Activated CD4-positive, alpha-beta memory T cell treated with anti-CD3 and anti-CD28 coated beads, Interleukin-2, amount 10 ng/mL, durations not matched to agents 7 days and 5 days (primary cell): Measurements from ENCODE around the gene B3GAT1. TPM values are rescaled to one million over a fixed set of nuclear protein-coding genes. Genes with fewer than 3 reads are reported as not detected.

ENCODE experiments used
- CTCF ChIA-PET: fragments of 350-600 bp; sonication (Branson Sonifier 250); formaldehyde crosslinking; loops from one replicate; lab custom pipeline; 2021; ENCODE audit warnings: antibody characterized with exemption, inconsistent platforms; lab: Charles Lee
- POLR2A ChIA-PET: fragments of 350-600 bp; sonication (Branson Sonifier 250); formaldehyde crosslinking; loops from one replicate; lab custom pipeline; 2021; ENCODE audit warnings: antibody characterized with exemption; lab: Charles Lee
- DNase-seq: peaks from one replicate; pipeline ENCODE4 v3.0.0-alpha.2; 2020
- H3K27ac Mint-ChIP-seq: one replicate; pipeline ENCODE4 v1.8.0; 2021; ENCODE audit warnings: mild to moderate bottlenecking, mixed read lengths
- H3K27me3 Mint-ChIP-seq: one replicate; pipeline ENCODE4 v1.8.0; 2021; ENCODE audit warnings: mixed read lengths
- H3K36me3 Mint-ChIP-seq: one replicate; pipeline ENCODE4 v1.8.0; 2021; ENCODE audit warnings: low read depth, mixed read lengths
- H3K4me1 Mint-ChIP-seq: one replicate; pipeline ENCODE4 v1.8.0; 2021; ENCODE audit warnings: mixed read lengths
- H3K4me3 Mint-ChIP-seq: one replicate; pipeline ENCODE4 v1.8.0; 2021; ENCODE audit warnings: mild to moderate bottlenecking, mixed read lengths
- H3K9me3 Mint-ChIP-seq: one replicate; pipeline ENCODE4 v1.8.0; 2021; ENCODE audit warnings: mixed read lengths
- total RNA-seq, 2 experiments: library from RNA; stranded (reverse); gene quantifications; one replicate each; pipeline ENCODE4 v1.2.3, GENCODE V29; 2021

The B3GAT1 gene
- total RNA-seq, 2 experiments from 2014 or later: 10.5 to 11.0 TPM

- no peak overlapping the region for H3K4me3 Mint-ChIP-seq
- ChIA-PET POLR2A (no interaction called here), CTCF (interaction anchor here (1.8 kb wide), 1 partner anchor 9 kb away, joined by 6 read pairs; no protein-coding TSS in a partner anchor)
- no peaks in the 10 kb centered on the region for H3K36me3 Mint-ChIP-seq
- no peaks in the 10 kb centered on the region for H3K9me3 Mint-ChIP-seq
- no peak for DNase-seq
- H3K4me1 Mint-ChIP-seq: peaks cover 6% of the 10 kb centered on the region
- no peak overlapping the region for H3K27ac Mint-ChIP-seq
- H3K27me3 Mint-ChIP-seq: no peaks in the 10 kb centered on the region
Observed at GRCh38 chr11:134377876-134378275, 34.2 kb downstream of the B3GAT1 start.

GRCh38 chr11:134376150-134376921, 35.7 kb downstream of the B3GAT1 start:
- no peaks in the 10 kb centered on the region for H3K9me3 Mint-ChIP-seq
- POLR2A ChIA-PET: interaction anchor here (1.7 kb wide), 1 partner anchor 11 kb away, joined by 6 read pairs; no protein-coding TSS in a partner anchor
- no peak overlapping the region for H3K27ac Mint-ChIP-seq
- H3K4me1 Mint-ChIP-seq: no peaks in the 10 kb centered on the region
- CTCF ChIA-PET: interaction anchor here (1.8 kb wide), 1 partner anchor 11 kb away, joined by 6 read pairs; no protein-coding TSS in a partner anchor
- no peak for DNase-seq
- H3K27me3 Mint-ChIP-seq: no peaks in the 10 kb centered on the region
- H3K4me3 Mint-ChIP-seq: no peak overlapping the region
- H3K36me3 Mint-ChIP-seq: no peaks in the 10 kb centered on the region

GRCh38 chr11:134374891-134375550, 37.0 kb downstream of the B3GAT1 start:
- CTCF ChIA-PET: no interaction called here
- H3K4me1 Mint-ChIP-seq: no peaks in the 10 kb centered on the region
- no peak overlapping the region for H3K27ac Mint-ChIP-seq
- no peaks in the 10 kb centered on the region for H3K9me3 Mint-ChIP-seq
- no peak for DNase-seq
- no peaks in the 10 kb centered on the region for H3K27me3 Mint-ChIP-seq
- POLR2A ChIA-PET: interaction anchor here (1.7 kb wide), 1 partner anchor 12 kb away, joined by 6 read pairs; no protein-coding TSS in a partner anchor
- H3K4me3 Mint-ChIP-seq: no peak overlapping the region
- no peaks in the 10 kb centered on the region for H3K36me3 Mint-ChIP-seq

GRCh38 chr11:134374171-134374570, 37.9 kb downstream of the B3GAT1 start:
- CTCF ChIA-PET: interaction anchor here (1.1 to 1.4 kb wide), 2 partner anchors 12 to 14 kb away, joined by 4 to 6 read pairs; no protein-coding TSS in a partner anchor
- Mint-ChIP-seq H3K27me3 (no peaks in the 10 kb centered on the region), H3K36me3 (no peaks in the 10 kb centered on the region), H3K27ac (no peak overlapping the region), H3K9me3 (no peaks in the 10 kb centered on the region), H3K4me1 (no peaks in the 10 kb centered on the region), H3K4me3 (no peak overlapping the region)
- POLR2A ChIA-PET: interaction anchor here (1.6 kb wide), 1 partner anchor 13 kb away, joined by 7 read pairs; no protein-coding TSS in a partner anchor
- DNase-seq: no peak

- Mint-ChIP-seq H3K27ac (no peak overlapping the region), H3K36me3 (no peaks in the 10 kb centered on the region), H3K27me3 (no peaks in the 10 kb centered on the region), H3K9me3 (no peaks in the 10 kb centered on the region), H3K4me3 (no peak overlapping the region), H3K4me1 (no peaks in the 10 kb centered on the region)
- CTCF ChIA-PET: interaction anchor here (1.1 to 1.4 kb wide), 2 partner anchors 12 to 13 kb away, joined by 4 to 6 read pairs; no protein-coding TSS in a partner anchor
- POLR2A ChIA-PET: interaction anchor here (1.6 kb wide), 1 partner anchor 14 kb away, joined by 7 read pairs; no protein-coding TSS in a partner anchor
- no peak for DNase-seq
Observed at GRCh38 chr11:134373591-134374052, 38.4 kb downstream of the B3GAT1 start.

- POLR2A ChIA-PET: interaction anchor here (1.6 kb wide), 1 partner anchor 14 kb away, joined by 7 read pairs; no protein-coding TSS in a partner anchor
- DNase-seq: no peak
- no peaks in the 10 kb centered on the region for H3K36me3 Mint-ChIP-seq
- H3K27me3 Mint-ChIP-seq: no peaks in the 10 kb centered on the region
- CTCF ChIA-PET: interaction anchor here (1.1 to 1.4 kb wide), 2 partner anchors 13 kb away, joined by 4 to 6 read pairs; no protein-coding TSS in a partner anchor
- H3K4me1 Mint-ChIP-seq: no peaks in the 10 kb centered on the region
- no peak overlapping the region for H3K27ac Mint-ChIP-seq
- no peak overlapping the region for H3K4me3 Mint-ChIP-seq
- no peaks in the 10 kb centered on the region for H3K9me3 Mint-ChIP-seq
Observed at GRCh38 chr11:134372961-134373360, 39.1 kb downstream of the B3GAT1 start.

GRCh38 chr11:134372536-134372935, 39.5 kb downstream of the B3GAT1 start:
- no peak overlapping the region for H3K27ac Mint-ChIP-seq

GRCh38 chr11:134371436-134372185, 40.4 kb downstream of the B3GAT1 start:
- DNase-seq: no peak
- Mint-ChIP-seq H3K9me3 (no peaks in the 10 kb centered on the region), H3K4me3 (no peak overlapping the region), H3K27ac (no peak overlapping the region), H3K27me3 (no peaks in the 10 kb centered on the region), H3K36me3 (no peaks in the 10 kb centered on the region), H3K4me1 (no peaks in the 10 kb centered on the region)
- ChIA-PET POLR2A (no interaction called here), CTCF (no interaction called here)

More at GRCh38 chr11:134372536-134372935, 39.5 kb downstream of the B3GAT1 start:
- POLR2A ChIA-PET: interaction anchor here (1.6 kb wide), 1 partner anchor 15 kb away, joined by 7 read pairs; no protein-coding TSS in a partner anchor
- Mint-ChIP-seq H3K27me3 (no peaks in the 10 kb centered on the region), H3K36me3 (no peaks in the 10 kb centered on the region), H3K9me3 (no peaks in the 10 kb centered on the region), H3K4me1 (no peaks in the 10 kb centered on the region), H3K4me3 (no peak overlapping the region)
- CTCF ChIA-PET: no interaction called here
- no peak for DNase-seq

- H3K36me3 Mint-ChIP-seq: no peaks in the 10 kb centered on the region
- H3K27me3 Mint-ChIP-seq: no peaks in the 10 kb centered on the region
- POLR2A ChIA-PET: no interaction called here
- no peaks in the 10 kb centered on the region for H3K9me3 Mint-ChIP-seq
- no peaks in the 10 kb centered on the region for H3K4me1 Mint-ChIP-seq
- no peak overlapping the region for H3K27ac Mint-ChIP-seq
- CTCF ChIA-PET: no interaction called here
- no peak overlapping the region for H3K4me3 Mint-ChIP-seq
- DNase-seq: no peak
Observed at GRCh38 chr11:134370526-134371435, 41.3 kb downstream of the B3GAT1 start.

GRCh38 chr11:134369656-134370525, 42.2 kb downstream of the B3GAT1 start:
- Mint-ChIP-seq H3K27me3 (no peaks in the 10 kb centered on the region), H3K9me3 (no peaks in the 10 kb centered on the region), H3K27ac (no peak overlapping the region), H3K36me3 (no peaks in the 10 kb centered on the region), H3K4me1 (no peaks in the 10 kb centered on the region), H3K4me3 (no peak overlapping the region)
- POLR2A ChIA-PET: no interaction called here
- DNase-seq: no peak
- CTCF ChIA-PET: no interaction called here

GRCh38 chr11:134367781-134368180, 44.3 kb downstream of the B3GAT1 start:
- H3K27ac Mint-ChIP-seq: no peak overlapping the region
- no peaks in the 10 kb centered on the region for H3K9me3 Mint-ChIP-seq
- H3K4me1 Mint-ChIP-seq: no peaks in the 10 kb centered on the region
- ChIA-PET CTCF (no interaction called here), POLR2A (no interaction called here)
- H3K4me3 Mint-ChIP-seq: no peak overlapping the region
- no peaks in the 10 kb centered on the region for H3K27me3 Mint-ChIP-seq
- no peaks in the 10 kb centered on the region for H3K36me3 Mint-ChIP-seq
- DNase-seq: no peak
